SKM-1 treated with dmso at 0.1 percent for 144 hours (cell line): ENCODE data around the gene ZNF79.
"Not testable (repeated sequence)": the region's sequence is repeated elsewhere in the genome, so short reads cannot be mapped to it uniquely, and the experiment has no call there.

Experiments
- DNase-seq: peaks from one replicate; lab custom pipeline; 2025; ENCODE audit not compliant: unreplicated experiment; lab: John Stamatoyannopoulos, UW

Gene ZNF79

GRCh38 chr9:127452691-127453090 lies 28.5 kb downstream of the ZNF79 start:
- no peak for DNase-seq

- DNase-seq = peak; percentile 93
Observed at GRCh38 chr9:127455324-127455992, 31.3 kb downstream of the ZNF79 start.

GRCh38 chr9:127457191-127457878 lies 33.2 kb downstream of the ZNF79 start:
- no peak for DNase-seq

- no peak for DNase-seq
Observed at GRCh38 chr9:127458921-127459320, 34.7 kb downstream of the ZNF79 start.

GRCh38 chr9:127463382-127463781 lies 39.2 kb downstream of the ZNF79 start:
- no peak for DNase-seq

GRCh38 chr9:127463911-127464310 lies 39.7 kb downstream of the ZNF79 start:
- DNase-seq = no peak

GRCh38 chr9:127466407-127466917 lies 42.3 kb downstream of the ZNF79 start:
- DNase-seq = not testable (repeated sequence)

GRCh38 chr9:127467621-127468020 lies 43.4 kb downstream of the ZNF79 start:
- no peak for DNase-seq

GRCh38 chr9:127470662-127471061 lies 46.5 kb downstream of the ZNF79 start:
- DNase-seq = no peak

- DNase-seq = no peak
Observed at GRCh38 chr9:127473501-127473900, 49.3 kb downstream of the ZNF79 start.

- no peak for DNase-seq
Observed at GRCh38 chr9:127473932-127474331, 49.8 kb downstream of the ZNF79 start.

GRCh38 chr9:127474592-127474991 lies 50.4 kb downstream of the ZNF79 start:
- no peak for DNase-seq

- DNase-seq = no peak
Observed at GRCh38 chr9:127479507-127480081, 55.4 kb downstream of the ZNF79 start.

- DNase-seq = no peak
Observed at GRCh38 chr9:127482662-127483061, 58.5 kb downstream of the ZNF79 start.

- no peak for DNase-seq
Observed at GRCh38 chr9:127485995-127486394, 61.8 kb downstream of the ZNF79 start.

GRCh38 chr9:127488946-127489345 lies 64.8 kb downstream of the ZNF79 start:
- no peak for DNase-seq

GRCh38 chr9:127489471-127490115 lies 65.4 kb downstream of the ZNF79 start:
- no peak for DNase-seq

GRCh38 chr9:127490535-127491230 lies 66.5 kb downstream of the ZNF79 start:
- no peak for DNase-seq

GRCh38 chr9:127491516-127491915 lies 67.3 kb downstream of the ZNF79 start:
- DNase-seq = no peak

- DNase-seq = no peak
Observed at GRCh38 chr9:127492616-127493015, 68.4 kb downstream of the ZNF79 start.
